Esophagus squamous epithelium (tissue), 4 donors: ENCODE data around the gene TRIM13.

Experiments used
- POLR2A ChIP-seq, 4 donors: fragments of 450-650 bp; IDR thresholded peaks; one replicate each; pipeline ENCODE4 v1.6.1; 2017; ENCODE audit warnings: antibody characterized with exemption in 4 of 4, mild to moderate bottlenecking in 4 of 4, moderate library complexity in 3 of 4
- TF ChIP-seq, protein P1 (sequence below), 6 experiments: fragments of 450-650 bp in 4 of 6; fragments of 200-600 bp in 2 of 6; sonication (generic) in 2 of 6; IDR thresholded peaks; one replicate each; pipeline ENCODE4 v1.5.1; 2016 to 2019; ENCODE audit warnings: antibody characterized with exemption in 6 of 6, mild to moderate bottlenecking in 4 of 6, moderate library complexity in 4 of 6

DNA sequence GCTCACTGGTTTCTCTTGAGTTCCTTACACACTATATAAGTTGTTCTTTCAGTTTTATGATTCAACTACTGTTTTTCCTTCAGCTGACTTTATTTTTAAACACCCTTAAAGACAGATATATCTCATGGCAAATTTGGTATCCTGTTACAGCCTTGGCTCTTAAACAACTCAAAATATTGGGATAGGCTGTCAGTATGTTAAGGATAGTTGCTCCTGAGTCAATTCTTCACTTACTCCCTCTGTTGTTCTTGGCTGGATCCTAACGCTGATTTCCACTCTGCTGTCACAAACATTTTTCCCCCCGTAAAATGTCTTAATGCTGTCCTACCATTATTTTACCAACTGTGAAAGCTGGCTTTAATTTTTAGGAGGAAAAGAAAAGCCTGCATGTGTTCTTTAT, 19.6 kb downstream of the TRIM13 start:
- TF ChIP-seq, protein P1, sequence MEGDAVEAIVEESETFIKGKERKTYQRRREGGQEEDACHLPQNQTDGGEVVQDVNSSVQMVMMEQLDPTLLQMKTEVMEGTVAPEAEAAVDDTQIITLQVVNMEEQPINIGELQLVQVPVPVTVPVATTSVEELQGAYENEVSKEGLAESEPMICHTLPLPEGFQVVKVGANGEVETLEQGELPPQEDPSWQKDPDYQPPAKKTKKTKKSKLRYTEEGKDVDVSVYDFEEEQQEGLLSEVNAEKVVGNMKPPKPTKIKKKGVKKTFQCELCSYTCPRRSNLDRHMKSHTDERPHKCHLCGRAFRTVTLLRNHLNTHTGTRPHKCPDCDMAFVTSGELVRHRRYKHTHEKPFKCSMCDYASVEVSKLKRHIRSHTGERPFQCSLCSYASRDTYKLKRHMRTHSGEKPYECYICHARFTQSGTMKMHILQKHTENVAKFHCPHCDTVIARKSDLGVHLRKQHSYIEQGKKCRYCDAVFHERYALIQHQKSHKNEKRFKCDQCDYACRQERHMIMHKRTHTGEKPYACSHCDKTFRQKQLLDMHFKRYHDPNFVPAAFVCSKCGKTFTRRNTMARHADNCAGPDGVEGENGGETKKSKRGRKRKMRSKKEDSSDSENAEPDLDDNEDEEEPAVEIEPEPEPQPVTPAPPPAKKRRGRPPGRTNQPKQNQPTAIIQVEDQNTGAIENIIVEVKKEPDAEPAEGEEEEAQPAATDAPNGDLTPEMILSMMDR (IDR thresholded peaks at IDR 0.05): no peak
- no peak for TF ChIP-seq POLR2A (IDR thresholded peaks at IDR 0.05)
